Measurements from ENCODE around the gene ING4.
"Not testable (repeated sequence)": the region's sequence is repeated elsewhere in the genome, so short reads cannot be mapped to it uniquely, and the experiment has no call there.

The ING4 gene

DNA sequence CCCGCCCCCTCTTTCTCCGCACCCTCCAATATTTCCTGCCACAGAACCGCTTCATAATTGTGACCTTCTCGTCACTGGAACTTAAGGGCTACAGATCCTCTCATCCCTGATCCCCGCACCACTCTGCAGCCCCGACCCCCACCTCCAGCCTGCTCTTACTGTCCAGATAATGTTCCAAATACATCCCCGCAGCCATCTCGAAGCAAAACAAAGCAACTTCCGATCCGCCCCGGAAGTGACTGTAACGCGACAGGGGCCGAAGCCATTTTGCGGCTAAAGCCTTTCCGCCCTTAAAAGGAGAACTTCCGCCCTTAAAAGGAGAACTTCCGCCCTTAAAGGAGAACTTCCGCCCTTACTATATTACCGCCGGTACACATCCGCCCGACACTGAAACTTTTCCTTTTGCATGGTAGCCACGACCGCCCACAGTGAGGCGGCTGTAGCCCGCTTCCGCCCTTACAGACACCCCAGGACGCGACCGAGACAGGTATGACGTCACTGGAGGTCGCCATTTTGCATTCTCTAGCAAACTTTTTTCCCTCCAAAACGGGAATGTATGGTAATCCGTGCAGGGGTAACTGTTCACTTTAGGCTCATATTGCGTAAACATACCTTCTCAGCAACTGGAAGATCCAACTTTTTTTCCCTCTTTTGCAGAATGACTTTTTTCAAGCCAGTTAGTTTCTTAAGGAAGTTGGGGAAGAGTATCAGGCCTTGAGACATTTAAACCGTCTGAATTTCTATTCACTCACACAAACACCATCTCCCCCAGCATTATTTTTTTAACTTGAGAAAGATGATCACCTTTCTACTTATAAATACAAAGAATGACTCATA is at the start of gene ING4:
TSS of gene ING4 (minus strand) at position 214 of the 837 bp plus-strand sequence. CDS start at position 196, 18 bp downstream.
- DNase-seq (ENCODE audit: low spot score), result peak; percentile 98

DNA sequence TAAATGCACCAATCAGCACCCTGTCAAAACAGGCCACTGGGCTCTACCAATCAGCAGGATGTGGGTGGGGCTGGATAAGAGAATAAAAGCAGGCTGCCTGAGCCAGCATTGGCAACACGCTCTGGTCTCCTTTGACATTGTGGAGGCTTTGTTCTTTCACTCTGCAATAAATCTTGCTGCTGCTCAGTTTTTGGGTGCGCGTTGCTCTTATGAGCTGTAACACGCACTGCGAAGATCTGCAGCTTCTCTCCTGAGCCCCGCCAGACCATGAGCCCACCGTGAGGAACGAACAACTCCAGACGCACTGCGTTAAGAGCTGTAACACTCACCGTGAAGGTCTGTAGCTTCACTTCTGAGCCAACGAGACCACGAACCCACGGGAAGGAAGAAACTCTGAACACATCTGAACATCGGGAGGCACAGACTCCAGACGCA is 46.1 kb upstream of the ING4 start:
- DNase-seq (ENCODE audit: low spot score), result no peak

DNA sequence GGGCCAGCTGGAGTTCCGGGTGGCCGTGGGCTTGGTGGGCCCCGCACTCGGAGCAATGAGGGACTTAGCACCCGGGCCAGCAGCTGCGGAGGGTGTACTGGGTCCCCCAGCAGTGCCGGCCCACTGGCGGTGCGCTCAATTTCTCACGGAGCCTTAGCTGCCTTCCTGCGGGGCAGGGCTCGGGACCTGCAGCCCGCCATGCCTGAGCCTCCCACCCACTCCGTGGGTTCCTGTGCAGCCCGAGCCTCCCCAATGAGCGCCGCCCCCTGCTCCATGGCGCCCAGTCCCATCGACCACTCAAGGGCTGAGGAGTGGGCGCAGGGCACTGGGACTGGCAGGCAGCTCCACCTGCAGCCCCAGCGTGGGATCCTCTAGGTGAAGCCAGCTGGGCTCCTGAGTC is 45.4 kb upstream of the ING4 start:
- DNase-seq (ENCODE audit: low spot score), result not testable (repeated sequence)

DNA sequence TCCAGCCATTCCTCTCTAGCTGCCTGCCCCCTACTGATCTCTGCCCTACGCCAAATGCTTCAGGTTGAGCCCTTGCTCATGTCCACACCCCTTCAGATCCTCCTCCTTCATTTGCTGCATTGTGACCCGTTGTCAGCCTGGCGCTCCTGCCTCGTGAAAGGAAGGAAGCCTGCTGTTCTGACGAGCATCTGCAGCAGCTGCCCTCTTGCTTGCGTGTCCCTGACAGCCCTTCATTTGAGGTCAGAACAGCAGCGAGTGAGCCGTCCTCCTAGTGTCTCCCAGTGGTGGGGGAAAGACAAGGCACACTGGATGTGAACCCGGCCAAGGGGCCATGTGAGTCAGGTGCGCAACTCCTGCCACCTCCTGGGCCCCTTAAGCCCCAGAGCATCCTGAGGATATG is 40.7 kb upstream of the ING4 start:
- peak; percentile 66 for DNase-seq (ENCODE audit: low spot score)

DNA sequence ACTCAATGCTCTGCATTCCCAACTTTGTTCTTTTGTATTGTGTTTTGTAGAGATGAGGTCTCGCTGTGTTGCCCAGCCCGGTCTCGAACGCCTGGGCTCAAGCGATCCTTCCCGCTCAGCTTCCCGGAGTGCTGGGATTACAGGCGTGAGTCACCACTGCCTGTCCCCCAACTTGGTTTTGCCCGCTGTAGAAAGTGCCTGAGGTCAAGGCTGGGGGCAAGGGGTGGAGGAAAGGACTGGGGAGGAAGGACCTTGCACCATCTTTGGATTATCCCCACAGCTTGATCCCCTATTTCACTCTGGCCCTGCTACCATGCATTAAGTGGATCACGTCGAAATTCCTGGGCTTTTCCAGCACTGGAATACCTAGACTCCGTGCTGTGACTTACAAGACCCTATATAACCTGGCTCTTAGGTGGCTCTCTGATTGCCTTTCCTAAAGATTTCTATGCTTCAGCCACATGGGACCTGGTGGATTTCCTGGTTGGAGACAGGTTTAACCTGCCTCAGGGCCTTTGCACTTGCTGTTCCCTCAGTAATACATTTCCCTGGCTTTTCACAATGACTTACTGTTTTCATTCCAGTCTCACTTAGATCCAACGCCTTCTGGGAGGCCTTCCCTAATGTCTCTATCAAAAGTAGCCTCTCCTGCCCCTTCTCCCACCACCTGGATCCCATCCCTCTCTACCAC is 38.3 kb upstream of the ING4 start:
- DNase-seq (ENCODE audit: low spot score), result peak; percentile 58

DNA sequence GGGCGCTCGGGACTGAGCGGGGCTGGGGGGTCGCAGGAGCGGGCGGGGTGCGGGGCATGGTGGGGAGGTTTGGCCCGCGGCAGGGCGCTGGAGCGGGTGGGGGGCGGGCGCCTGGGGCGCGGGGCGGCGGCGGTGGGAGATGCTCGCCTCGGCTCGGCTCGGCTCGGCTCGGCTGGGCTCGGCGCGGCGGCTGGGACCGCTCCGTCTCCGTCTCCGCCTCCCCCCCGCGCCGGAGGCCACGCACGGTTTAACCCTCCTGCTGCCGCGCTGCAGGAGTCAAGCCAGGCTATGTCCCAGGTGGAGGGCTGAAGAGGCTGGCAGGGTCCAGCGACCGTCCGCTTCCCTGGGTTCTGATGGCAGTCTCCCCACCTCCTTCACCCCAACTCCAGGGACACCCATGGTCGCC is 37.7 kb upstream of the ING4 start, which contains the start of gene PIANP:
TSS of gene PIANP (minus strand) at position 170 of the 406 bp plus-strand sequence. CDS start 2,754 bp downstream, outside the sequence.
- no peak for DNase-seq (ENCODE audit: low spot score)

DNA sequence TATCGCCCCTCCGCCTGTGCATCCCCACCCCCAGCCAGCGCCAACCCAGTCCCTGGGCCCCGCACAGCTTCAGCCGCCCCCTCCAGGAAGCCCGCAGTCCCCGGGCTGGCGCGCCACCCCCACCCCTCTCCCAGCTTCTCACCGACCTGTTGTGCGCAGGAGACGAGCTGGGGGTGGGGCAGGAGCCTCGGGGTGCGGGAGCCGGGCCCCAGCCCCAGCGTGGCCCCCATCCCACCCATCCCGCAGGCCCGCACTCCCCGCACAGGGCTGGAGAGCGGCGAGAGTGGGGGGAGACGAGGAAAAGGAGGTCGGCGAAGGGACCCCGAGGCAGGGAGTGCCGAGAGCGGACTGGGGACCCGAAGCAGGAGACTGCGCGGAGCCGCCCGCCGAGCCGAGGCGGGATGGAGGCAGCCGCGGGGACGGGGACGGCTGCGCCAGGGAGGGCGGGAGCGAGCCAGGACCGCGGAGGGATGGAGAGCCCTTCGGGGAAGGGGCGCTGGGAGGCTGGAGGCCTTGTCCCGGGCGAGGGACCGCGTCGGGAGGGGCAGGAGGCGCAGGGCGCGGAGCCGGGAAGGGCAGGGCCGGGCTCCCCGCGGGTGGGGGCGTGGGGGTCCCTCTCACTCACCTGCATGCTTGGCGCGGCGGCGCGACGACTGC is 37.2 kb upstream of the ING4 start:
- peak; percentile 82 for DNase-seq (ENCODE audit: low spot score)

DNA sequence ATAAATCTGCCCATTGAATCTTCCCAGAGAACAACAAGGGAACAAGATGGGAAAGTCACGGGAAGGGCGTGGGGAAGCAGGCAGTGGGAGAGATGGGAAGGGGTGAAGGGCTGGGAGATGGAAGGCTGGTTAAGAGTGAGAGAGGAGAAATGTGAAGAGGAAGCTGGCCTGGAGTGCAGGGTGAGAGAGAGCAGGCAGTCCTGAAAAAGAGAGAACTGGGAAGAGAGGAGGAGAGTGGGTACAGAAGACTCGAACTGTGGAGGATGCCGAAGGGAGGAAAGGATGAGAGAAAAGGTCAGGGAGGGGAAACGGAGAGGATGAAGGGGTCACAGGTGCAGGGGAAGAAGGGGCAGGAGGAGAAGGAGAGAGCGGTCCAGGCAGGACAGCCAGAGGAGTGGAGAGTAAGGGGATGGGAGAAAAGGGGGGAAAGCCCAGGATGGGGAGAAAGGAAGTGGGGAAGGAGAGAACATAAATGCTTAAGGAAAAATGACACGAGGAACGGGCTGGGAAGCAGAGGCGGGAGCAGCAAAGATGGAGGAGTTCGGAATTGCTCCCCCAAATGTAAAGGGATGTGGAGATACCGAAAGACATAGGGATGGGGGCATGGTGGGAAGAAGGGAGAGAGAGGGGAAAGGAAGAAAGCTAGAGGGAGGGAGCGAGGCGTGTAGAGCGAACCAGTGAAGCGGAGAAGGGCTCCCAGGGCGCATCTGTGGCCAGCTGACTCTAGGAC is 36.5 kb upstream of the ING4 start:
- no peak for DNase-seq (ENCODE audit: low spot score)

DNA sequence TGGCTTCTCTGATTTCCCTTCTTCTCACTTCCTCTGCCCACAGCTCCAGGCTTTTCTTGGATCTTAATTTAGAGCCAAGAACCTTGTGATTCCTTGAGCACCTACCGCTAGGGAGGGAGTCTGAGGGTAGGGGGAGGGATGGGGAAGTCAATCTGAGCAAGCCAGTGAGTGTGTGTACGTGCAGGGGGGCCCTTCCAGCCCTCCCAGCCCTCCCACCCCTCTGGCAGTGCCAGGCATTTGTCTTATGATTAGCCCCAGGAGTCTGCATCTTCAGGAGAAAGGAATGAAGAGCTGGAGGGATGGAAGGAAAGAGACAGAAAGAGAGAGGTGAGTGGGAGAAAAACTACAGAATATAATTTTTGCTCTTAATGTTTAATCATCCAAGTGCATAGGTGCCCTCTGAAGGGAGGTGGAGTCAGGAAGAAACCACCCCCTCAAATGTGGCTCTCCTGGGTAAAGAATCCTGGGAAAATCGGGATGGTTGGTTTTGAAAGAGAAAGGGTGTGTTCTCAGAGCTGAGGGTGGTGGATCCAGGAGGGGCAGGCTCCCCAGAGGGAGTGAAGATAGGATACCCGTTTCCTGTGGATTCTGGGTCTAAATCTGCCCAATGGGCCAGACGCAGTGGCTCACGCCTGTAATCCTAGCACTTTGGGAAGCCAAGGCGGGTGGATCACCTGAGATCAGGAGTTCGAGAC is 35.6 kb upstream of the ING4 start:
- DNase-seq (ENCODE audit: low spot score), result no peak

DNA sequence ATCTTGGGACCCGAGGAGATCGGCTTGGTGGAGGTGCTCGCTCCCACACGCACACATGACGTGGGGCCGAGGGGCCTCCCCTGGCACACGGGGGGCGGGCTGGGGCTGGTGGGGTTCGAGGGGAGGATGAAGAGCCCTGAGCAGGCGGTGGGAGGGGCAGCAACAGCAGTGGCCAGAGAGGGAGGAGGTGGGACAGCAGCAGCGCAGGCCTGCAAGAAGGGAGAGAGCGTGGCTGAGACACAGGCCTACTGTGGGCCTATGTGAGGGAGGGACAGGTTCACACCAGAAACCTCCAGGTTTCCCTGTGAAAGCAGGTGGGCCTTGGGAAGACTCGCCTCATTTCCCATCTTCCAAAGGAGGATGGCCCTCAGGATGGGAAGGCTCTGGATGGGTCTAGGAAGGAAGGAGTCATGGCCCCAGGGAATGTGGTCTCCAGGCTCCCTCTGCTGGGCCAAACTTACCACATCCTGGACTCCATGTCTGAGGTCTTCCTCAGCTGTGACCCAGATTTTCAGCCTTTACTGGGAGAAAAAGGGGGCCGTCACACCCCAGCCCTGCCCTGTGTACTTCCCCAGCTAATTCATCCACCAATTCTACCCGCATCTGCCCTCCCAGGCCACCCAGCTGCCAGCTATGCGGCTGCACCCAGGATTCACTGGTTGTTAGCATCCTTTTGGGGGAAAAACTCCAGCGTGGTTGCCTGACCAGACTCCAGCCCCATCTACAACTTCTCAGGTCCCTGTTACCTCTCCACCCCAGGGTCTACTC is 34.8 kb upstream of the ING4 start:
- peak; percentile 70 for DNase-seq (ENCODE audit: low spot score)

DNA sequence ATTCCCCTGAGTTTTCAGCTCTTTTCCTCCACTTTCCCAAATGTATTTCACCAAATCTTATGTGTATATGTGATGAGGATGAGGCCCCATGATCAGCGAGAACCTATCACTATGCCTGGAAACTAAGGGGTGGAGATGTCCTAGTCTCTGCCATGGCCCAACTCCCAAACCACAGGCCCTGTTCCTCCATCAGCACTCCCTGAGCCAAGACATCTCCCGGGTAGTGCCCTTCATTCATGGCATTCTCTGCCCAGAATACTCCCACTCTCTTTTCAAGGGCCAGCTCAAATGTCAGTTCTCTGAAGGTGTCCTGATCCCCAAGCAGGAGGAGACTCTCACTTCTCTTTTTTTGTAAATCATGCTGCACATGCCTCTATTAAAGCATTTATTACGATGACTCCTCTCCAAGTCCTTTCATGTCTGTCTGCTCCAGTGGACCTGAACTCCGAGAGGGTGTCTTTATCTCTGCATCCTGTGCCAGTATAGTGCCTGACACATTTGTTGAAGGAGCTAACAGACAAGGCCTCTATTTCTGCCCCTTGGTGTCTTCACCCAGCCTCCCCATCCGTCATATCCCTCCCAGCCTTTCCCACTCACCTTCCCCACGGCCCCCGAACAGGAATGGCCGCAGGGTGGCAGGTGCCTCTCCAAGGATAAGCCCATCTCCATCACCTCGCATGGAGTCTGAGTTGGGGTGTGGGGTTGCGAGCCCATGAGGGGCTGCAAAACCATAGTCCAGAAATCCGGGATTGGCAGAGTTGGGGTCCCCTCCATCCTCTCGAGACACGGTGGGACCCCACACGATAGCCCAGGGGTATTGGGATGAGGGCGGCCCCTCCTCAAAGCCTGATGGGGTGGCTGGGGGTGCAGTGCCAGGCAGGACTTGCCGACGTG is 34.0 kb upstream of the ING4 start:
- DNase-seq (ENCODE audit: low spot score), result no peak

DNA sequence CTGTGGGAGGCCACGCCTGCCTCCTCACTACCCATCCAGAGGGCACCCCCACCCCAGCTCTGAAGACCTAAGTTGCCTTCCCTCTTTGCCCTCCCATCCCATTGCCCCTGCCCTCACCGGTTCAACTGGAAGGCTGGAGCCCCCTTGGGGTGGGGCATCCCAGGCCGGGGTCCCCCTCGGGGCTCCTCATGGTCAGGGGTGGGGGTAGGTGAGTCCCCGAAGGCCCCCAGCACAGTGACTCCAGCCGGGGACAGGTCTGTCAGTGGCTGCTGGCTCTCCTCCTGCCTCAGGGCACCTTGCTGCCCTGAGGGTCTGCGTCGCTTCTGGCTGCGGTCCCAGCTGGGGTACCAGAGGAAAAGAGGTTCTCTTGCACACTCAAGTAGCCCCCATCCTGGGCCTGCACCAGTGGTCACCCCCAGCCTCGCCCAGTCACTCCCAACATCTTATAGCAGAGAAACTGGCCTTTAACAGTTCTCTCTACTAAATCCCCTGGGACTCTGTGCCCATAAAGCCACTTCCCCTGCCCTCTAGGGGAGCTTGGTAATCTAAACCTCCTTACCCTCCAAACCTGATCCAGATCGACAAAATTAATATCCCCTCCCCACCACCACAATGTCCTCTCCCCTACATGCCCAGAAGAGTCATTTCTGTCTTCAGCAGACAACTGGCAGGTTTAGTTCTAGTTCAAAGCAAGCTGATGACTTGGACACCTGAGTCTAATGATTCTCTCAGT is 32.6 kb upstream of the ING4 start:
- DNase-seq (ENCODE audit: low spot score), result no peak

DNA sequence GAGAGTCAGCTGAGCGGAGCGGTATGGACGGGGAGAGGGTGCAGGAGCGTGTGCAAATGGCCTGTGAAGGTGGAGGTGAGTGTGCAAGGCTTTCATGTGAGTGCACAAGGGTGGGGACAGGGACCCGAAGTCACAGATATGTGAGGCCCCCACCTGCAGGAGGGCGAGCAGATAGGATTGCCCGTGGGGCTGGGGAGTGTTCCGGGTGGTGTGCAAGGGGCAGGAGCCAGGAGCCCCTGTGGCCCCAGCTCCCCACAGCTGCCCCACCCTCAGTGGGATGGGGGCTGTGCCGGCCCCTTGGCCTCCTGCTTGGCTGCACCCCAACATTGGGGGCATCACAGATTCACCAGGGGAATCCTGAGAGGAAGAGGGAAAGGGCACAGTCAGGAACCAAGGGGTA is 31.8 kb upstream of the ING4 start:
- DNase-seq (ENCODE audit: low spot score), result no peak

DNA sequence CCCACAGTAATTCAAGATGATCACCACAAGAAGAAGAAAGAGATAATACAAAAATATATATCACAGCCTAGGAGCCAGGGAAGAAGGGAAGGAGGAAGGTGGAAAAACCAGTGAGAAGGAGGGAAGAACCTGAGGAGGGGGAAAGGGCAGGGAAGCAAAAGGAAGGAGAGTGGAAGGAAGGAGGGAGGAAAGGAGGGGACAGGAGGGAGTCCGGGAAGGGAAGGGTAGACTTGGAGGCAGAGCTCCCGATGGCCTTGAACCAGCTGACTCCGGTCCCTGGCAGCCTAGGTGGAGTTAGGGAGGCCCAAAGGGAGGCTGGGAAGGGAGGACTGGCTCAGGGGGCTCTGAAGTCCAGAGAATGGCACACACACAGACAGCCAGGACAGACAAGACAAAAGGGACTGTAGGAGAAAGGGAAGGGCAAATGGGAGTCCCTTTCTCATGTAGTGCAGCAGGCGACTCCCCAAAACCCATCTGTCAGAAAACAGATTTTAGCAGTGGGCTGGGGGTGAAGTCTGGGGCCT is 31.0 kb upstream of the ING4 start:
- no peak for DNase-seq (ENCODE audit: low spot score)

DNA sequence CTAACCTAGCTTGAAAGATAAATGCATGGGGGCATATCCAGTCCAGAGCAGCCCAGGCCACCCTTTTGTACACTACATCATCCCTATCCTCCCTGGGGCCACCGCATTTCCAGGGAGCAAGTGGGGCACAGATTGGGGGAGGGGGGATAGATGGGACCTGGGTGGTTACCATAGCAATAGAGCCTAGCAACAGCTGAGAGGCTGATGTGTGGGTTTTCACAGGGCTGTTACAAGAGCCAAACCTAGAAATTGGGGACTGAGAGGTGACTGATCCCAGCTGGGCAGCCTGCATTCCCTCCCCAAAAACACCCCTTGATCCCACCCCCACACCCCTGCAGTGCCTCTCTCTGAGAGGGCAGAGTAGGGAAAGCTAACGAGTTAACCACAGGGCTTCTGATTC is 30.0 kb upstream of the ING4 start:
- no peak for DNase-seq (ENCODE audit: low spot score)

DNA sequence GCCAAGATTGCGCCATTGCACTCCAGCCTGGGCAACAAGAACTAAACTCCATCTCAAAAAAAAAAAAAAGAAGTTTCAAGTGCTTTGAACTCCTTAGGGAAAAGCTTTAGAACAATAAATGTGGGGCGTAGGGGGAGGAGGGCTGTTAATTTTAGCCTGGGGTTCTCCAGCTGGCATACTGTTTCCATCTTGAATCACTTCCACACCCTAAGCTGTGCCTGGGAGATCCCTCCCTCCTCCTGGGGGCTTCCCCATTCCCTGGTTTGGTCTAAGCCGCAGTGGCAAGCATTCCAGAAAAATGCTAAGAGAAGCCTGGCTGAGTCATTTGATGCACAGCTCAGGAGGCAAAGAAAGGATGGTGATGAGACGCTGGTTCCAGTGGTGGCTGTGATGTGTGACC is 28.6 kb upstream of the ING4 start:
- no peak for DNase-seq (ENCODE audit: low spot score)

DNA sequence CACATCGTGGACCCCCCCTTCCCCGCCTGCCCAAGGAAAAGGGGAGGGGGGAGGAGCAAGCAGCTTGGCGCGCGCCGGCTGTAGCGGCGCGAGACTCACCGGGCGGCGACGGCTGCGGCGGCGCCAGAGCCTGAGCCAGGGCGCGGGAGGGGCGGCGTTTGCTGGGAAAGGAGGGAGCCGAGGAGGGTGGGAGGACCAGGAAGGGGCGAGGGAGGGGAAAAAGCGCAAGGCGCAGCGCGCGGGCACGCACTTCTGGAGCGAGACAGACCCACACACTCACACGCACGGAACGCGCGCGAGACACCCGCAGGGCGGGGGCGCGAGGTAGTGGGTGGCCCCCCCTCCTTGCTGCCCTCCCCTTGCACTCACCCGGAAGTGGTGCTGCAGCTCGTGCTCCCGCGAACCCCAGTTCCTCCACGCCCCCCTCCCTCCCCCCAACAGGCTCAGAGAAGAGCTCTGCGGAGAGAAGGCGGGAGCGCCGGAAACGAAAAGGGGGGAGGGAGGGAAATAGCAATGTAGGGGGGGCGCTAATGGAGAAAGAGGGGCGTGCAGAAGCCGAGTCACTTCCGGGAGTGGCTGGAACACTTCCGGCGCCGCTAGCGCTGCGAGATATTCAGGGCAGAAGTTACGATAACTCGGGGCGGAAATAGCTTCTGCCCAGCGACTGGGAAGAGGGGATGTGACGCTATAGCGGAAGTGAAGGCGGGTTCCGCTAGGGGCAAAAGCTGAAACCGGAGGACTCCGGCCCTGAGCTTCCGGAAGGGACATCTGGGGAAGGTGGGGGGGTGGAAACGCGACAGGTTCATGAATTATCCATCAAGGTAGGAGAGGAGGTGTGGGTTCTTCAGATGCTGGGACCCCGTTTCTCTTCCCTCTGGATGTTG is 26.3 kb upstream of the ING4 start, which contains the start of gene ZNF384:
TSS of gene ZNF384 (minus strand) at position 377 of the 884 bp plus-strand sequence. CDS start 9,855 bp downstream, outside the sequence.
- DNase-seq (ENCODE audit: low spot score), result peak; percentile 98

All from ecto neural progenitor cell (in vitro differentiated cells).